GM18868 (cell line): ENCODE measurements around the gene RBM22.

Experiments used
- ATAC-seq: cut with Tn5 transposase; IDR thresholded peaks from one replicate; pipeline ENCODE4 v1.9.1; 2021; ENCODE audit warnings: mild to moderate bottlenecking, moderate library complexity; ENCODE audit not compliant: unreplicated experiment

RBM22 gene

GRCh38 chr5:150653145-150653761 is 47.6 kb downstream of the RBM22 start:
- ATAC-seq: no peak

GRCh38 chr5:150651924-150652671 is 48.8 kb downstream of the RBM22 start:
- no peak for ATAC-seq

- no peak for ATAC-seq
These were observed 49.5 kb downstream of the RBM22 start for GRCh38 chr5:150651382-150651781.

GRCh38 chr5:150650021-150651006 is 50.5 kb downstream of the RBM22 start:
- ATAC-seq: no peak

- no peak for ATAC-seq
These were observed 51.5 kb downstream of the RBM22 start for GRCh38 chr5:150649108-150650020.

- no peak for ATAC-seq
These were observed 52.4 kb downstream of the RBM22 start for GRCh38 chr5:150648294-150649107.

- no peak for ATAC-seq
These were observed 53.3 kb downstream of the RBM22 start for GRCh38 chr5:150647275-150648251.

GRCh38 chr5:150645070-150645700 is 55.7 kb downstream of the RBM22 start:
- no peak for ATAC-seq

GRCh38 chr5:150644514-150644913 is 56.3 kb downstream of the RBM22 start:
- ATAC-seq: no peak

- ATAC-seq: no peak
These were observed 56.8 kb downstream of the RBM22 start for GRCh38 chr5:150644058-150644457.

GRCh38 chr5:150642991-150643710 is 57.7 kb downstream of the RBM22 start:
- no peak for ATAC-seq

GRCh38 chr5:150642567-150642927 is 58.3 kb downstream of the RBM22 start:
- ATAC-seq: no peak

GRCh38 chr5:150641824-150642566 is 58.9 kb downstream of the RBM22 start:
- no peak for ATAC-seq

GRCh38 chr5:150641006-150641570 is 59.8 kb downstream of the RBM22 start:
- no peak for ATAC-seq
